GM19372 (cell line): ENCODE measurements around the gene APBB2.

Source experiments
- ATAC-seq: cut with Tn5 transposase; IDR thresholded peaks from one replicate; pipeline ENCODE4 v1.9.1; 2021; ENCODE audit warnings: mild to moderate bottlenecking, low read depth, moderate library complexity; ENCODE audit not compliant: unreplicated experiment

APBB2 gene

GRCh38 chr4:41142376-41143310, 71.7 kb downstream of the APBB2 start:
- ATAC-seq, result no peak

- ATAC-seq, result no peak
Measured at GRCh38 chr4:41141900-41142299, 72.4 kb downstream of the APBB2 start.

GRCh38 chr4:41140410-41140809, 73.9 kb downstream of the APBB2 start:
- ATAC-seq, result no peak

- ATAC-seq, result no peak
Measured at GRCh38 chr4:41137879-41138278, 76.5 kb downstream of the APBB2 start.

DNA sequence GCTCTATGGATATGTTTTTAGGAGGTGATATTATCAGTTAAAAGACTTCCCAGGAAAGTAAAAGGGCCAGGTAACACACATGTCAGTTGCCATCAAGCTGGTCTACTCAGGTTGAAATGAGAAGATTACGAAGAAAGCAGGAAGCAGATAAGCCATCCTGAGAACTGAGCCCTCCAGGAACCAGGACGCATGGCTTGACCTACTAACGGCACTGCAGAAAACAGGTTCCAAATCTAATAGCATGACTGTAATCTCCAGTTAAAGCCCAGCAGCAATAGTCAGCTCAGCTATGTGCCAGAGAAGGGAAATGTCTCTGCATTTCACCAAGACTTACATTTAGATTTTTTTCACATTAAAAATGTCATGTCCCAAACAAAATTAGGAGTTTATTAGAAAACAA, 77.9 kb downstream of the APBB2 start:
- ATAC-seq, result no peak

GRCh38 chr4:41135801-41136200, 78.5 kb downstream of the APBB2 start:
- ATAC-seq, result no peak

DNA sequence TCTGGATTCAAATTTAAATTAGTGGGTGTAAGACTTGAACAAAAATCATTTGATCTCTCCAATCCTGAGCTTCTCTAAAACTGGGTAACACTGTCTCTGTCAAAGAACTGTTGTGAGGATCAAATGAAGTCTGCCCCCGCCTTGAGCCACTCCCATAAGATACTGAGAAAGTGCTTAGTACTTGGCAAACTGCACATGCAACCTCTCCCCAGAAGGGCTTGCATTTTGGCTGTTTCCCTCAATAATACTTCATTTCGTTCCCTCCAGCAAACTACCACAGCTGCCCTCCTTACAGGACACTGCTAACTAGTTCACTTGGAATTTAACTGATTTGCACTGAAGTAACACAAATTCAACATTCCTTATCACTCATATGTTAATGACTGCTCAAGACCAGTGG, 79.8 kb downstream of the APBB2 start:
- no peak for ATAC-seq

DNA sequence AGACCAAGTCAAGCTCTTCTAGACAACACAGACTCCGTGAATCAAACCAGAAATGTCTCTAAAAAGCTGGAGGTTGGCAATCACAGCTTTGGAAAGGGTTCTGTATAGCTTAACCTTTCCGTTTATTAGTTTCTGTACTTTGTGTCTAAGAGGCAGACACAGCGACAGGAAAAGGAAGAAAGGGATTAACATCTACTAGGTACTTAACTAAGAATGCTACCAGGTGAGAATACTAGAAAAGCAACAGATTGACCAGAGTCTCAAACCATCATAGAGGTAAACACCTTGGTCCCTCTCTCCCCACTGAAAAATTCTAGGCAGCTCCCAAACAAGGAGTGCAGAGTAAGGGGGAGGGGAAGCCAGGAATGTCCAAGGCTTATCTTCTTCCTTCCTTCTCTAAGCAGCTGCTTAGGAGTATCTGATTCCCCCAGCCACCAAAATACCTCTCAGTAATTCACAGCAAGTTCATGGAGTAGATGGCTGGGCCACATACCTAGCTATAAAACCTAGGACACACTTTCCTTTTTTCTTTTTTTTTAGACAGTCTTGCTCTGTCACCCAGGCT, 80.8 kb downstream of the APBB2 start:
- no peak for ATAC-seq

DNA sequence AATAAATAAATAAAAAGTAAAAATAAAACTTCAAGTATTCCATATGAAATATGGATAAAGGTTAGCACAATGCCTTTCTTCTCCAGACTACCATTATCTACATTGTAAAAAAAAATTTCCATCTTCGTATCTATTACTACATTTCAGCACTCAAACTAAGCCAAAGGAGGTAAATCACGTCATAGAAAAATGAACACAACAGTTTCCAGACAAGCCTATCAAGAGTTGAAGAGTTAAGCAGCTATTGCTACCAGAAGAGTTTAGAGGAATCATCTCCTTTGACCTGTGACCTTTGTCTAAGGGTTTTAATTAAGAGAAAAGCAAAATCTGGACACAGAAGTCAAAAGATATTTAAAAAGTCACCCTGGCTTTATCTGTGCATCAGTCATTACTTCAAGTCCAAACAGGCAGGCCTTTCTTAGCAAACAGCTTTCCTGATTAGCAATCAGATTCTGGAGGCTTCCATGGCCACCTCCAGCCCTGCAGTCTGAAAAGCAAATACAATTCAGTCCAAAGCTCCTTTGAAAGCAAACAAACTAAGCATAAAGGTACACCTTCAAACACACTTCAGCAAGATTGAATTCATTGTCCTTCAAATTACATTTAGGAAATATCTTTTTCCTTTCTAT, 82.2 kb downstream of the APBB2 start:
- ATAC-seq, result no peak

DNA sequence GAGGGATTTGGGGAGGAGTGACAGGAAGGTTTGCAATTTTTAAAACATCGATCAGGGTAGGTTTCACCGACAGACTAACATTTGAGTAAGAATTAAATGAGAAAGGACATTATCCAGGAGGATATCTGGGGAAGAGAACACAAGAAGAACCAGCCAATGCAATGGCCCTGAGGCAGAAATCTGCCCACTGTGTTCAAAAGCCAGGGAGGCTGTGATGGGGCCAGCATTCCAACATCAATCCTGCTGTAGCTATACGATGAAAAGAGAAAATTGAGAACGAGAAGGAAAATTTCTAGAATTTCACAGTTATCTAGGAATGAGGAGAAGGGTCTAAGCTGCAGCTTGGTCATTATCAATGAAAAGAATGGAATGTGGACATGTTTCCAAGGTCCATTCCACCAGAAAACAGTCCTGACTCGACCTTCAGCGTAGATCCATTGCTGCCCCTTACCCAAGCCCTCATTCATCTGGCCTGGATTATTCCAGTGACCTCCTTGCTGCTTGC, 84.4 kb downstream of the APBB2 start:
- no peak for ATAC-seq

- ATAC-seq, result no peak
Measured at GRCh38 chr4:41129128-41129754, 85.1 kb downstream of the APBB2 start.

DNA sequence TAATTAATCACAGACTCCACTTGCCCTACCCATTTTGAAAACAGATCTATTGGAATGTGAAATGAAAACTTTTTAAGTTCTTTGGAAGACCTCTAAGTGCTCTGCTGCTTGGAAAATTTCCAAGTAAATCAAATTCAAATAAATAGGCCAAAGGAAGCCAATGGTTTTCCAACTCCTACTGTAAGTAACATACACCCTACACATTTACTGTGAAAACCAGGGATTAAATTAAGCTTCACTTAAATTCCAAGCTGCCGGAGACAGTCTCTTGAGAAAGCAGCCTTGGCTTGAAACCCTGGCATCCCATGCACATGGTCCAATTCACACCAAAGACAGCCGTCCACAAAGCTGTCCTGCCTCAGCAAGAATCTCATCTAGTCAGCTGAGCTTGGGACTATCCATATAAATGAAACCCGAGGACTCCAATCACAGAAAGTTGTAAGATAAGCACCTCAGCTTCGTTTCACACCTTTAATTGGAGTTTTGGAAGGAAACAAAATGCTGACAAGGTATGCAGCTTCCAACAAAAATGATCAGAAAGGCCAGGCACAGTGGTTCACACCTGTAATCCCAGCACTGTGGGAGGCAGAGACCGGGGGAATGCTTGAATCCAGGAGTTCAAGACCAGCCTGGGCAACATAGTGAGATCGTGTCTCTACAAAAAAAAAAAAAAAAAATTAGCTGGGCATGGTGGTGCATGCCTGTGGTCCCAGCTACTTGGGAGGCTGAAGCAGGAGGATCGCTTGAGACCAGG, 88.6 kb downstream of the APBB2 start:
- ATAC-seq, result no peak

GRCh38 chr4:41124916-41125548, 89.3 kb downstream of the APBB2 start:
- no peak for ATAC-seq

DNA sequence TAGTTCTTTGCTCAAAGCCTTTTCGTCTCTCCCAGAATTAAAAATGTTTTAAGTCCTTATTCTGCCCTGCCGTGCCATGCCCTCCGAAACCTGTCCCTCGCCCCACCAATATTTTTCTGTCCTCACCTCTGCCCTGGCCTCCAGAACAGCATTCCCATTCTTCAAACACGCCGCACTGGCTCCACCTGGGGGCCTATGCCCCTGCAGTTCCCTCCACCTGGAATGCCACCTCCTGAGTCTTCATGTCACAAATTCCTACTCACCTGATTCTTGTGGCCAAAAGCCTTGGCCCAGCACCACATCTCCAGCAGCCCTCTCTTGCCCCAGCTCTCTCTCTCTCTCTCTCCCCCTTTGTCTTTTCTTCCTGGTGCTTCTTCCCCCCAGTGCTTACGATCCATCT, 91.6 kb downstream of the APBB2 start:
- ATAC-seq, result no peak

DNA sequence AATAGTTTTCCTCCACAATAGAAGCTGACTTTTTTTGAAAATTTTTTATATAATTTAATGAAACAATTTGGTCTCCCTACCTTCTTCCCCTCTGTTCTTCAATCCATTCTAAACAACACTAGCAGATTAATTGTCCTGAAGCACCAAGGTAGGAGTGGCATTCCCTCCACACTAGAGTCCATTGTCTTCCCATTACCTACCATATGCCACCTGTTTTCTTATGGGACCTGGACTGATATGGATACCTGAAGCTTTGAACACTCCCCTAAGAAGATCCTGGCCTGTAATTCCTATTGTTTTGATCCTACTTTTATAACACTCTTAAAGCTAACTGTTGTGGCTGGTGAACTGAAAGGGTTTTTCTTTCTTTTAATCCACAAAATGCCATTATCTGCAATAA, 92.0 kb downstream of the APBB2 start:
- ATAC-seq, result no peak

DNA sequence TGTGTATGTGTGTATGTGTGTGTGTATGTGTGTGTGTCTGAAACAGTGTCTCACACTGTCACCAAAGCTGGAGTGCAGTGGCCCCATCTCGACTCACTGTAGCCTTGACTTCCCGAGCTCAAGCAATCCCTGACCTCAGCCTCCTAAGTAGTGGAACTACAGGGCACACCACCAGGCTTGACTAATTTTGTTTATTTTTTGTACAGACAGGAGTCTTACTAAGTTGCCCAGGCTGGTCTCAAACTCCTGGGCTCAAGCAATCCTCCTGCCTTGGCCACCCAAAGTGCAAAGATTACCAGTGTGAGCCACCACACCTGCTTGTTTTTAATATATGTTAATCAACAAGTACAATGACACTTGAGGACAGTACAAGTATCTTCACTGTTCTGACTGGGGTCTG, 92.4 kb downstream of the APBB2 start:
- no peak for ATAC-seq

- ATAC-seq, result no peak
Measured at GRCh38 chr4:41120297-41121217, 93.8 kb downstream of the APBB2 start.

- no peak for ATAC-seq
Measured at GRCh38 chr4:41119867-41120295, 94.5 kb downstream of the APBB2 start.

DNA sequence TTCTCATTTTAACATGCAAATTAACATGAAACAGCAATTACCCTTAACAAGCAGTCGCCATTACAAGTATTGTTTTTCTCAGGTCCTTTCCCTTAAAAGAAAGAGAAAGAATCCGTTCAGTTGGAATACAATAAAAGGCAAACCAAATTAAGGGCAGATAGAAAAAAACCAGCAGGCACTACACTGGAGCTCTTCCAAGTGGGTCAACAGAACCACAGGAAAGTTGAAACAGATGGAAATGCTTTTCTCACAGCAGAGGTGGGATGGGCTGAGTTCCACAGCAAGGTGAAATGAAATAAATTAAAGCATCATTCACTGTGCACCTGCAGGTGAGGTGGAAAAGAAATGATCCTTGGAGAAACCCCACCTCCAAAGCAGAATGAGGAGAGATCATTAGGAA, 102.6 kb downstream of the APBB2 start:
- no peak for ATAC-seq
